Right lobe of liver (tissue), 6 donors: Measurements from ENCODE around the gene SLC11A1. TPM values are rescaled to one million over a fixed set of nuclear protein-coding genes. Genes with fewer than 3 reads are reported as not detected.

Experiments
- ATAC-seq, 4 donors: fragments of 200-7000 bp; cut with Tn5 transposase; one replicate each; pipeline ENCODE4 v1.9.1; 2020; ENCODE audit warnings: mild to moderate bottlenecking in 4 of 4, moderate library complexity in 4 of 4
- DNase-seq, 3 donors: peaks; one replicate each; pipeline ENCODE4 v3.0.0-alpha.2; 2020
- H3K27ac ChIP-seq, 3 donors: fragments of 200-600 bp; one replicate each; pipeline ENCODE4 v1.8.0; 2022
- H3K27me3 ChIP-seq, 2 donors: fragments of 200-600 bp; one replicate each; pipeline ENCODE4 v1.8.0; 2022
- H3K36me3 ChIP-seq, 4 donors: fragments of 200-600 bp; sonication (generic) in 1 of 4; one replicate each; pipeline versions ENCODE4 v1.5.1 to v1.8.0; 2017 to 2022; ENCODE audit warnings: control low read depth in 1 of 4
- H3K4me1 ChIP-seq, 4 donors: fragments of 200-600 bp; sonication (generic) in 1 of 4; one replicate each; pipeline versions ENCODE4 v1.5.1 to v1.8.0; 2017 to 2022; ENCODE audit warnings: control low read depth in 1 of 4
- H3K4me3 ChIP-seq, 3 donors: fragments of 200-600 bp; one replicate each; pipeline ENCODE4 v1.8.0; 2022
- H3K9me3 ChIP-seq, 4 donors: fragments of 200-600 bp; sonication (generic) in 1 of 4; one replicate each; pipeline versions ENCODE4 v1.5.1 to v1.8.0; 2017 to 2022; ENCODE audit warnings: control low read depth in 1 of 4
- POLR2A ChIP-seq: fragments of 450-650 bp; IDR thresholded peaks from one replicate; pipeline ENCODE4 v1.6.1; 2017; ENCODE audit warnings: antibody characterized with exemption, mild to moderate bottlenecking
- WGBS: methylation state at CpG from one replicate; pipeline ENCODE4 v1.1.6; 2018; ENCODE audit warnings: low coverage, low lambda C conversion rate; ENCODE audit not compliant: insufficient coverage; ENCODE audit errors: missing lambda C conversion rate; 5-methylcytosine and 5-hydroxymethylcytosine counted together
- intact Hi-C, 2 donors: fragments of 100-400 bp; cut with DNase I; formaldehyde crosslinking; loops; one replicate each; pipeline versions ENCODE4 v1.11.2 to v1.14.1; 2022
- total RNA-seq, 6 experiments: library from RNA; depleted of rRNA in 2 of 6; stranded (reverse); fragments of >200 nt in 2 of 6; fragmentation: NEBNext Ultra II Directional in 3 of 6; extraction: Animal tissue kit (Norgen Biotek cat#: 25700) in 3 of 6; gene quantifications; one replicate each; pipeline versions ENCODE4 v1.1.0 to v1.2.4, GENCODE V29; 2016 to 2023
- TF ChIP-seq, protein P1 (sequence below), 4 donors: fragments of 200-600 bp in 3 of 4; fragments of 450-650 bp in 1 of 4; IDR thresholded peaks; one replicate each; pipeline versions ENCODE4 v1.5.1 to v1.8.0; 2016 to 2022; ENCODE audit warnings: antibody characterized with exemption in 4 of 4, mild to moderate bottlenecking in 2 of 4
- donor health status: DM: no; HTN: yes; CAD: no.
- donor health status: DM: no; HTN: no; CAD: no.
- donor health status: DM: no; HTN: no; CAD: no.
- donor health status: DM: no; HTN: yes; CAD: no.
- donor health status: DM: no; HTN: yes; CAD: no.

SLC11A1 gene
- total RNA-seq, 6 experiments from 2014 or later = 4.2 to 13.2 (median 11.0) TPM

DNA sequence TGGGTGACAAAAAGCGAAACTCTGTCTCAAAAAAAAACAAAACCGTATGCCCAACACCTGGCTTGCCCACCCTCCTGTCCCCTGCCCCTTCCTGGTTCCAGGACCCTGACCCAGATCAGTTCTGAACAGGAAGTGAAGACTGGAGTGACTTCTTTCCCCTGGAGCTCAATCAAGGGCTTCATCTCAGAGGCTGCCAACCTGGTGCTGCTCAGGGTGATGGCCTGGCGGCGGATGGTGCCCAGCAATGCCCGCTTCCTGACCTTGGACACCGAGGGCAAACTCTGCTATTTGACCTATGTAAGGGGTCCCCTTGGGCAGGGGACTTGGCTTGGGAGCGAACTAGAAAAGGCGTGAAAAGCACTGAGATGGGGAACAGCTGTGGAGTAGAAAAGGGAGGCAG, 19.5 kb upstream of the SLC11A1 start:
- whole genome bisulfite sequencing = 75% methylated on average over 5 of the region's 8 CpGs
- intact Hi-C loops = no loop called here
- ATAC-seq (no peak), DNase-seq (no peak)
- Histone ChIP-seq H3K4me3 (no peak overlapping the region), H3K36me3 (no peaks in the 10 kb centered on the region), H3K27me3 (no peaks in the 10 kb centered on the region), H3K27ac (no peak overlapping the region), H3K4me1 (peaks cover 0 to 3% (median 0%) of the 10 kb centered on the region in 4 donors), H3K9me3 (no peaks in the 10 kb centered on the region)
- TF ChIP-seq POLR2A = no peak
- TF ChIP-seq, protein P1, sequence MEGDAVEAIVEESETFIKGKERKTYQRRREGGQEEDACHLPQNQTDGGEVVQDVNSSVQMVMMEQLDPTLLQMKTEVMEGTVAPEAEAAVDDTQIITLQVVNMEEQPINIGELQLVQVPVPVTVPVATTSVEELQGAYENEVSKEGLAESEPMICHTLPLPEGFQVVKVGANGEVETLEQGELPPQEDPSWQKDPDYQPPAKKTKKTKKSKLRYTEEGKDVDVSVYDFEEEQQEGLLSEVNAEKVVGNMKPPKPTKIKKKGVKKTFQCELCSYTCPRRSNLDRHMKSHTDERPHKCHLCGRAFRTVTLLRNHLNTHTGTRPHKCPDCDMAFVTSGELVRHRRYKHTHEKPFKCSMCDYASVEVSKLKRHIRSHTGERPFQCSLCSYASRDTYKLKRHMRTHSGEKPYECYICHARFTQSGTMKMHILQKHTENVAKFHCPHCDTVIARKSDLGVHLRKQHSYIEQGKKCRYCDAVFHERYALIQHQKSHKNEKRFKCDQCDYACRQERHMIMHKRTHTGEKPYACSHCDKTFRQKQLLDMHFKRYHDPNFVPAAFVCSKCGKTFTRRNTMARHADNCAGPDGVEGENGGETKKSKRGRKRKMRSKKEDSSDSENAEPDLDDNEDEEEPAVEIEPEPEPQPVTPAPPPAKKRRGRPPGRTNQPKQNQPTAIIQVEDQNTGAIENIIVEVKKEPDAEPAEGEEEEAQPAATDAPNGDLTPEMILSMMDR (IDR thresholded peaks at IDR 0.05) = no peak

DNA sequence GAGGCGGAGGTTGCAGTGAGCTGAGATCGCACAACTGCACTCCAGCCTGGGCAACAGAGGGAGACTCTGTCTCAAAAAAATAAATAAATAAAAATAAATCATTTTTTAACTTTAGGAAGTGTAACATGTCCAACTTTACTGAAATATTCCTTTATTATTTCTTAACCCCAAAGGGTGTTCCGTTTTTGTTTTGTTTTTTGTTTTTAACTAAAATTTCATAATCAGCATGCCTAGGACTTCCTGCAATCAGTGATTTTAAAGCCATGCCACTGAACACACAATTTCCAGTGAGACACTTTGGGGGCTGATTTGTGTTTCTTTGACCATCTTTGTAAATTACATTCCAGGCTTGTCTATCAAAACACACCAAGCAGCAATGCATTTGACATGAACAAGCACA, 18.3 kb upstream of the SLC11A1 start:
- WGBS = 58% methylated on average over 3 of the region's 3 CpGs
- Histone ChIP-seq H3K4me3 (no peak overlapping the region), H3K9me3 (no peaks in the 10 kb centered on the region), H3K36me3 (no peaks in the 10 kb centered on the region), H3K27ac (peak overlapping the region in 1 of 3 donors; percentile 3), H3K27me3 (no peaks in the 10 kb centered on the region), H3K4me1 (peaks cover 0 to 3% (median 0%) of the 10 kb centered on the region in 4 donors)
- intact Hi-C loops = no loop called here
- no peak for TF ChIP-seq POLR2A
- TF ChIP-seq, protein P1 (IDR thresholded peaks at IDR 0.05) = no peak
- no peak for ATAC-seq
- DNase-seq = no peak

DNA sequence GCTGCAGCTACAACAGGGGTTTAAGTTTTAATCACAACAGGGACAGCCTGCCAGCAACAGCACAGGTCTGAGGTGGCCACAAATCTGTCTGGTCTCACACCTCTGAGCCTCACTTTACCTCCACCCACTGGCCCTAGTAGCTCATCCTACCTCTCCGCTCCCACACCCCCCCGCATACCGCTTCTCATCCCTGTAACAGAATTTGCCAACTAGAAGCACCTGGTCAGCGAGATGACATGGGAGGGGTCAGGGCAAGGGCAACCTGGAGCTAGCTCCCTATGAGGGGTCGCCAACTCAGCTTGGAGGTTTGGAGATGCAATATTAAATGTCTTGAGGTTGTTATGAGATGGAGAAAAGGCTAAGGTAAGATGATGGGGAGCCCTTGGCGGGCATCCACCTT, 17.9 kb upstream of the SLC11A1 start:
- Histone ChIP-seq H3K4me3 (no peak overlapping the region), H3K36me3 (no peaks in the 10 kb centered on the region), H3K9me3 (no peaks in the 10 kb centered on the region), H3K4me1 (peaks cover 0 to 3% (median 0%) of the 10 kb centered on the region in 4 donors), H3K27ac (peak overlapping the region in 1 of 3 donors; percentile 3), H3K27me3 (no peaks in the 10 kb centered on the region)
- 81% methylated on average over 6 of the region's 6 CpGs for WGBS
- intact Hi-C loops = no loop called here
- ATAC-seq = no peak
- TF ChIP-seq, protein P1 (IDR thresholded peaks at IDR 0.05) = no peak
- no peak for TF ChIP-seq POLR2A
- no peak for DNase-seq

DNA sequence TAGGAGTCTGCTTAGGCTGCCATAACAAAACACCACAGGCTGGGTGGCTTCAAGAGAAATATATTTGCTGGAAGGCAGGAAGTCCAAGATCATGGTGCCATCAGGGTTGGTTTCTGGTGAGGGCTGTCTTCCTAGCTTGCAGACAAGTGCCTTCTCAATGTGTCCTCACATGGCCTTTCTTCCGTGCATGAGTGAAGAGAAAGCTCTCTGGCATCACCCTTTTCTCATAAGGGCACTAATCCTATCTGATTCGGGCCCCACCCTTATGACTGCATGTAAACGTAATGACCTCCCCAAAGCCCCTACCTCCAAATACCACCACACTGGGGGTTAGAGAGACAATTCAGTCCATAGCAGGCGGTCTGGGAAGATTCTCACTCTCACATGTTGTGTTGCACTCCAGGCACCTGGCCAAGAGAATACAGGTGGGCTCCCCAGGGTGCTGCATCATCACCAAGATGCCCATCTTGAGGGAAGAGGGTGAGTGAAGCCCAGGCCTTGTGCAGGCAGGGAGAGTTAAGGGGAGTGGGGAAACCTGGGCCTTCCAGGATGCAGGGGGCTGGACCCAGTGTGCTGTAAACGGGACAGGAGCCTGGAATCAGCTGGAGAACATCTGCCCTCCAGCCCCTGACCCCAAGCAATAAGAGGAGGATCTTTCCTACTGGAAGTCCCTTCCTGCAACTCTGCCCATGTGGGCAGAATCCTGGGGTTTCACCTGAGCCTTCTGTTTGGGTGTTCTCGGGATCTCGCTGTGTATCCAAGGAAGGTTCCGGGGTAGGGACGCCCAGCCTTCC, 15.3 kb upstream of the SLC11A1 start:
- H3K4me3 ChIP-seq = peak overlapping the region; percentile 64 to 75 (median 67)
- intact Hi-C loops = no loop called here
- H3K9me3 ChIP-seq = no peaks in the 10 kb centered on the region
- peaks cover 0 to 10% (median 0%) of the 10 kb centered on the region in 4 donors for H3K4me1 ChIP-seq
- WGBS = 97% methylated on average over 4 of the region's 9 CpGs
- no peak for TF ChIP-seq POLR2A
- TF ChIP-seq, protein P1 (IDR thresholded peaks at IDR 0.05) = no peak
- H3K36me3 ChIP-seq = no peaks in the 10 kb centered on the region
- DNase-seq (peak in 2 of 3 donors; percentile 42 to 52), ATAC-seq (no peak)
- peak overlapping the region; percentile 89 to 97 (median 94) for H3K27ac ChIP-seq
- no peaks in the 10 kb centered on the region for H3K27me3 ChIP-seq
